H1 (cell line): ENCODE data around the gene RFT1. TPM values are rescaled to one million over a fixed set of nuclear protein-coding genes. Genes with fewer than 3 reads are reported as not detected.

Experiments used
- BRCA1 ChIP-seq: IDR thresholded peaks from 2 replicates; pipeline ENCODE4 v1.6.1; 2012; ENCODE audit warnings: low read depth, low read length, improper control_type of control experiment
- GABPA ChIP-seq: IDR thresholded peaks from 2 replicates; pipeline ENCODE4 v1.6.1; 2011; ENCODE audit warnings: mild to moderate bottlenecking, low read length, moderate library complexity, borderline replicate concordance; ENCODE audit not compliant: insufficient read depth
- GTF2F1 ChIP-seq: IDR thresholded peaks from 2 replicates; pipeline ENCODE4 v1.6.1; 2012; ENCODE audit warnings: low read depth, low read length, improper control_type of control experiment, borderline replicate concordance
- JUN ChIP-seq: IDR thresholded peaks from 2 replicates; pipeline ENCODE4 v1.6.1; 2011; ENCODE audit warnings: low read depth, mild to moderate bottlenecking, improper control_type of control experiment, low read length
- JUND ChIP-seq: IDR thresholded peaks from 2 replicates; pipeline ENCODE4 v1.6.1; 2011; ENCODE audit warnings: mild to moderate bottlenecking, improper control_type of control experiment, low read length
- NRF1 ChIP-seq: IDR thresholded peaks from 2 replicates; pipeline ENCODE4 v1.6.1; 2011; ENCODE audit warnings: mild to moderate bottlenecking, low read depth, low read length, improper control_type of control experiment
- RBBP5 ChIP-seq: IDR thresholded peaks from 2 replicates; pipeline ENCODE4 v1.7.1; 2012; ENCODE audit warnings: low read depth, mild to moderate bottlenecking, inconsistent platforms, low read length, moderate library complexity, borderline replicate concordance
- RFX5 ChIP-seq: IDR thresholded peaks from 2 replicates; pipeline ENCODE4 v1.6.1; 2011; ENCODE audit warnings: low read depth, low read length, improper control_type of control experiment, borderline replicate concordance
- RNF2 ChIP-seq: fragments of 200-900, 300-1000 bp; sonication (generic); IDR thresholded peaks from 2 replicates; pipeline ENCODE4 v1.7.1; 2016; ENCODE audit warnings: borderline replicate concordance, low read depth, mild to moderate bottlenecking, antibody characterized with exemption, low read length; ENCODE audit not compliant: poor library complexity, severe bottlenecking; ENCODE audit errors: missing control alignments
- SAP30 ChIP-seq: fragments of 300-600 bp; sonication (generic); IDR thresholded peaks from 2 replicates; pipeline ENCODE4 v1.7.1; 2012; ENCODE audit warnings: low read length, moderate library complexity, mild to moderate bottlenecking, inconsistent platforms; ENCODE audit not compliant: insufficient read depth, insufficient replicate concordance
- SP1 ChIP-seq: IDR thresholded peaks from 2 replicates; pipeline ENCODE4 v1.6.1; 2011; ENCODE audit warnings: low read depth, low read length
- TBP ChIP-seq: IDR thresholded peaks from 2 replicates; pipeline ENCODE4 v1.6.1; 2011; ENCODE audit warnings: low read depth, low read length, improper control_type of control experiment
- polyA plus RNA-seq, 7 experiments: library from polyadenylated mRNA; depleted of rRNA in 3 of 7; stranded (reverse) in 5 of 7; unstranded in 2 of 7; fragments of >200 nt in 5 of 7; fragments of 200-250 nt in 2 of 7; gene quantifications; 1 replicate in 5 of 7; 2 replicates in 1 of 7; 4 replicates in 1 of 7; pipeline versions ENCODE4 v1.2.1 to v1.2.3, GENCODE V29; 2011 to 2013; ENCODE audit warnings: missing spikeins in 2 of 7, mixed read lengths in 2 of 7
- total RNA-seq: library from RNA; stranded (reverse); fragmentation: NEBNext Ultra II Directional; extraction: Animal tissue kit (Norgen Biotek cat#: 25700); gene quantifications from 2 replicates; pipeline ENCODE4 v1.2.1, GENCODE V29; 2021
- TF ChIP-seq, protein P1 (sequence below): IDR thresholded peaks from 2 replicates; pipeline ENCODE4 v1.6.1; 2011; ENCODE audit warnings: low read length, improper control_type of control experiment
- TF ChIP-seq, protein P2 (sequence below): IDR thresholded peaks from 2 replicates; pipeline ENCODE4 v1.6.1; 2011; ENCODE audit warnings: low read depth, mild to moderate bottlenecking, low read length; ENCODE audit not compliant: insufficient read depth

Gene RFT1
- total and polyA plus RNA-seq, 2 of the 8 experiments (the other 6 are each of a cell fraction or from before 2014, with no cell fraction given) = 27.7 to 42.4 TPM

DNA sequence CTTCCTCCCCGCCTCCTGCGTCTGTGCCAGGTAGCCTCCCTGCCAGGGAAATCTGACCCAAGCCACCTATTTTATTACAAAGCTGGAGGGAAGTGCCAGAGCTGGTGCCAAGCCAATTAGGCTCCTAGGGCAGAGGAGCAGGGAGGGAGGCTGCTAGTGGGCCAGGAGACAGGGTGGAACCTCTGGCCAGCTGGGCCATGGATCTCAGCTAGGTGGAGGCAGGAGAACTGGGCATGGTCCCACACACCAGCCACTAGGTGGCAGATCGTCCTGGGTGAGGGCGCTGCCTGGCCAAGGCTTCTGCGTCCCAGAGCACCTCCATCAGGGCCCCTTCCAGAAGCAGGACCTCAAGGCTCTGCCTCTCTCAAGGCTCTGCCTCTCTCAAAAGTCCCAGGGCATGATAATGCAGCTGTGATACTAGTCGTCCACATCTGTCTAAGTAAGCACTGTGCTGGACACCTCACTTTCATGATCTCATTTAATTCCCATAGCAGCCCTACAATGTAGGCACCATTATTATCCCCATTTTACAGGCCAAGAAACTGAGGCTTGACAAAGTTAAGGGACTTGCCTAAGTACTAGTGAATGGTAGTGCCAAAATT, 4.5 kb upstream of the RFT1 start (continued):
- no peak for TF ChIP-seq NRF1
- TF ChIP-seq, protein P1, sequence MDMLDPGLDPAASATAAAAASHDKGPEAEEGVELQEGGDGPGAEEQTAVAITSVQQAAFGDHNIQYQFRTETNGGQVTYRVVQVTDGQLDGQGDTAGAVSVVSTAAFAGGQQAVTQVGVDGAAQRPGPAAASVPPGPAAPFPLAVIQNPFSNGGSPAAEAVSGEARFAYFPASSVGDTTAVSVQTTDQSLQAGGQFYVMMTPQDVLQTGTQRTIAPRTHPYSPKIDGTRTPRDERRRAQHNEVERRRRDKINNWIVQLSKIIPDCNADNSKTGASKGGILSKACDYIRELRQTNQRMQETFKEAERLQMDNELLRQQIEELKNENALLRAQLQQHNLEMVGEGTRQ = no peak
- no peak for TF ChIP-seq JUND
- TF ChIP-seq SAP30 = no peak
- no peak for TF ChIP-seq SP1
- TF ChIP-seq GABPA = peak; percentile 54; the same call in 1 of the 2 replicates
- TF ChIP-seq RFX5 = no peak
- no peak for TF ChIP-seq JUN
- no peak for TF ChIP-seq RBBP5
- TF ChIP-seq GTF2F1 = no peak
- TF ChIP-seq, protein P2, sequence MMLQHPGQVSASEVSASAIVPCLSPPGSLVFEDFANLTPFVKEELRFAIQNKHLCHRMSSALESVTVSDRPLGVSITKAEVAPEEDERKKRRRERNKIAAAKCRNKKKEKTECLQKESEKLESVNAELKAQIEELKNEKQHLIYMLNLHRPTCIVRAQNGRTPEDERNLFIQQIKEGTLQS = no peak
- TF ChIP-seq BRCA1 = no peak
- TF ChIP-seq TBP = peak; percentile 12; the same call in 1 of the 2 replicates
- no peak for TF ChIP-seq RNF2
